H1 (cell line): ENCODE data around the gene ATAD3B. TPM values are rescaled to one million over a fixed set of nuclear protein-coding genes. Genes with fewer than 3 reads are reported as not detected.
A peak's percentile ranks its signal among the peaks of the same experiment; 100 is the strongest.

ENCODE experiments used
- CTCF ChIA-PET: fragments of 300-600 bp; sonication (Branson Sonifier 250); formaldehyde crosslinking; loops from one replicate; lab custom pipeline; 2021; ENCODE audit not compliant: partially characterized antibody; lab: Charles Lee
- POLR2A ChIA-PET: fragments of 300-600 bp; sonication (Branson Sonifier 250); formaldehyde crosslinking; loops from one replicate; lab custom pipeline; 2021; ENCODE audit warnings: inconsistent platforms; ENCODE audit not compliant: partially characterized antibody; lab: Charles Lee
- DNase-seq, 2 experiments: peaks; one replicate each; pipeline versions ENCODE4 v3.0.0 to v3.0.0-alpha.2; 2010 to 2022; ENCODE audit warnings: low spot score in 2 of 2, low read depth in 1 of 2, mixed read lengths in 1 of 2
- FAIRE-seq: peaks from 2 replicates; lab custom pipeline; 2011; peaks lifted over from hg19 to GRCh38; lab: Jason Lieb, UNC
- H2AFZ ChIP-seq: 2 replicates; pipeline ENCODE4 v1.8.1; 2012; ENCODE audit warnings: low read length, inconsistent platforms
- H2AK5ac ChIP-seq: 2 replicates; pipeline ENCODE4 v1.6.1; 2013; ENCODE audit warnings: low read depth, low read length
- H2BK120ac ChIP-seq: replicated peaks from 2 replicates; pipeline ENCODE3; 2013; ENCODE audit warnings: low read depth, low read length, inconsistent platforms
- H2BK12ac ChIP-seq: 2 replicates; pipeline ENCODE4 v1.6.1; 2013; ENCODE audit warnings: low read depth, low read length
- H2BK15ac ChIP-seq: 2 replicates; pipeline ENCODE4 v1.6.1; 2013; ENCODE audit warnings: low read length
- H2BK20ac ChIP-seq: 2 replicates; pipeline ENCODE4 v1.6.1; 2013; ENCODE audit warnings: low read length
- H2BK5ac ChIP-seq: 2 replicates; pipeline ENCODE4 v1.6.1; 2013; ENCODE audit warnings: low read depth, low read length
- H3K14ac ChIP-seq: 2 replicates; pipeline ENCODE4 v1.6.1; 2013; ENCODE audit warnings: inconsistent platforms; ENCODE audit not compliant: insufficient read length
- H3K18ac ChIP-seq: 2 replicates; pipeline ENCODE4 v1.6.1; 2013; ENCODE audit warnings: low read length; ENCODE audit errors: extremely low read depth
- H3K23ac ChIP-seq: 2 replicates; pipeline ENCODE4 v1.6.1; 2013; ENCODE audit warnings: inconsistent platforms; ENCODE audit not compliant: insufficient read length
- H3K23me2 ChIP-seq: 2 replicates; pipeline ENCODE4 v1.6.1; 2013; ENCODE audit warnings: low read depth, low read length
- H3K27ac ChIP-seq: 2 replicates; pipeline ENCODE4 v1.6.1; 2011; ENCODE audit warnings: low read depth, low read length, inconsistent platforms
- H3K27me3 ChIP-seq, 4 experiments: replicated peaks in 1 of 4; 1 replicate in 1 of 4; 2 replicates in 3 of 4; pipeline versions ENCODE4 v1.6.1 to v1.8.1; 2011 to 2013; ENCODE audit warnings: low read length in 3 of 4, mild to moderate bottlenecking in 3 of 4, inconsistent platforms in 2 of 4, mixed read lengths in 2 of 4, moderate library complexity in 1 of 4; ENCODE audit not compliant: control insufficient read depth in 3 of 4, insufficient read depth in 3 of 4; ENCODE audit errors: extremely low read depth in 1 of 4
- H3K36me3 ChIP-seq, 4 experiments: 2 replicates each; pipeline versions ENCODE4 v1.6.1 to v1.8.1; 2011 to 2013; ENCODE audit warnings: mild to moderate bottlenecking in 4 of 4, low read length in 3 of 4, moderate library complexity in 2 of 4, control low read depth in 1 of 4, inconsistent platforms in 1 of 4; ENCODE audit not compliant: insufficient read depth in 4 of 4, control insufficient read depth in 2 of 4
- H3K4ac ChIP-seq: replicated peaks from 2 replicates; pipeline ENCODE3; 2013; ENCODE audit warnings: low read length, low read depth, mixed read lengths, inconsistent platforms; ENCODE audit not compliant: insufficient read length
- H3K4me1 ChIP-seq, 4 experiments: replicated peaks in 1 of 4; 1 replicate in 1 of 4; 2 replicates in 3 of 4; pipeline versions ENCODE4 v1.6.1 to v1.8.1; 2011 to 2013; ENCODE audit warnings: low read length in 3 of 4, inconsistent platforms in 2 of 4, mixed read lengths in 1 of 4; ENCODE audit not compliant: insufficient read depth in 4 of 4, control insufficient read depth in 3 of 4
- H3K4me2 ChIP-seq, 2 experiments: 2 replicates each; pipeline versions ENCODE4 v1.6.1 to v1.8.1; 2011 to 2013; ENCODE audit warnings: low read depth in 2 of 2, low read length in 2 of 2, control low read depth in 1 of 2, inconsistent platforms in 1 of 2, mild to moderate bottlenecking in 1 of 2; ENCODE audit not compliant: insufficient read depth in 1 of 2
- H3K4me3 ChIP-seq, 4 experiments: fragments of 200-600, 300-600 bp in 1 of 4; sonication (generic), shearing (Covaris generic), sonication (Bioruptor Twin) in 1 of 4; 2 replicates each; pipeline versions ENCODE4 v1.5.1 to v1.8.1; 2011 to 2016; ENCODE audit warnings: low read length in 4 of 4, low read depth in 3 of 4, control low read depth in 2 of 4, inconsistent platforms in 2 of 4, mild to moderate bottlenecking in 2 of 4, mixed read lengths in 1 of 4, moderate library complexity in 1 of 4; ENCODE audit not compliant: insufficient read depth in 2 of 4; ENCODE audit errors: extremely low read depth in 1 of 4
- H3K56ac ChIP-seq: replicated peaks from 2 replicates; pipeline ENCODE3; 2013; ENCODE audit warnings: low read depth, mild to moderate bottlenecking, mixed read lengths, low read length, inconsistent platforms; ENCODE audit not compliant: insufficient read length
- H3K79me1 ChIP-seq: 2 replicates; pipeline ENCODE4 v1.6.1; 2013; ENCODE audit warnings: low read depth, low read length, control low read depth
- H3K79me2 ChIP-seq, 2 experiments: 2 replicates each; pipeline versions ENCODE4 v1.6.1 to v1.8.1; 2012 to 2013; ENCODE audit warnings: low read length in 2 of 2, mild to moderate bottlenecking in 2 of 2, inconsistent platforms in 1 of 2; ENCODE audit not compliant: insufficient read depth in 2 of 2, control insufficient read depth in 1 of 2
- H3K9ac ChIP-seq, 4 experiments: replicated peaks in 1 of 4; 1 replicate in 1 of 4; 2 replicates in 3 of 4; pipeline versions ENCODE4 v1.6.1 to v1.8.1; 2011 to 2013; ENCODE audit warnings: low read depth in 3 of 4, low read length in 3 of 4, control low read depth in 2 of 4, mild to moderate bottlenecking in 2 of 4, moderate library complexity in 2 of 4, inconsistent platforms in 1 of 4; ENCODE audit errors: extremely low read depth in 1 of 4
- H3K9me3 ChIP-seq, 2 experiments: 2 replicates each; pipeline versions ENCODE4 v1.6.1 to v1.8.1; 2012 to 2013; ENCODE audit warnings: mild to moderate bottlenecking in 2 of 2, moderate library complexity in 2 of 2, control low read depth in 1 of 2, inconsistent platforms in 1 of 2, low read depth in 1 of 2, low read length in 1 of 2, mixed read lengths in 1 of 2; ENCODE audit not compliant: insufficient read depth in 2 of 2
- H4K20me1 ChIP-seq, 2 experiments: replicated peaks in 1 of 2; 2 replicates each; pipeline versions ENCODE3 to v1.8.1; 2011 to 2013; ENCODE audit warnings: inconsistent platforms in 2 of 2, low read length in 2 of 2, mild to moderate bottlenecking in 1 of 2; ENCODE audit not compliant: insufficient read depth in 2 of 2, control insufficient read depth in 1 of 2
- H4K5ac ChIP-seq: 2 replicates; pipeline ENCODE4 v1.6.1; 2013; ENCODE audit warnings: low read length, low read depth, mixed read lengths, inconsistent platforms; ENCODE audit not compliant: insufficient read length
- H4K8ac ChIP-seq: 2 replicates; pipeline ENCODE4 v1.8.0; 2013; ENCODE audit warnings: mild to moderate bottlenecking, moderate library complexity, low read length, inconsistent platforms; ENCODE audit not compliant: insufficient read depth; ENCODE audit errors: extremely low read depth
- H4K91ac ChIP-seq: replicated peaks from 2 replicates; pipeline ENCODE3; 2013; ENCODE audit warnings: low read length, mixed read lengths, inconsistent platforms; ENCODE audit not compliant: insufficient read length
- BRCA1 ChIP-seq: IDR thresholded peaks from 2 replicates; pipeline ENCODE4 v1.6.1; 2012; ENCODE audit warnings: low read depth, low read length, improper control_type of control experiment
- POLR2AphosphoS5 ChIP-seq: IDR thresholded peaks from 2 replicates; pipeline ENCODE4 v1.6.1; 2011; ENCODE audit warnings: low read depth, low read length
- WGBS, 2 experiments: shearing (Covaris generic) in 1 of 2; methylation state at CpG; one replicate each; pipeline versions ENCODE4 v1.1.6 to v1.1.7; 2013 to 2015; ENCODE audit warnings: low lambda C conversion rate in 2 of 2, mixed read lengths in 2 of 2, inconsistent platforms in 1 of 2, low coverage in 1 of 2, missing lambda C conversion rate in 1 of 2; ENCODE audit not compliant: insufficient replicate concordance in 2 of 2, insufficient coverage in 1 of 2, insufficient read length in 1 of 2; ENCODE audit errors: extremely low coverage in 1 of 2, missing lambda C conversion rate in 1 of 2; 5-methylcytosine and 5-hydroxymethylcytosine counted together
- polyA plus RNA-seq, 7 experiments: library from polyadenylated mRNA; depleted of rRNA in 3 of 7; stranded (reverse) in 5 of 7; unstranded in 2 of 7; fragments of >200 nt in 5 of 7; fragments of 200-250 nt in 2 of 7; gene quantifications; 1 replicate in 5 of 7; 2 replicates in 1 of 7; 4 replicates in 1 of 7; pipeline versions ENCODE4 v1.2.1 to v1.2.3, GENCODE V29; 2011 to 2013; ENCODE audit warnings: missing spikeins in 2 of 7, mixed read lengths in 2 of 7
- total RNA-seq: library from RNA; stranded (reverse); fragmentation: NEBNext Ultra II Directional; extraction: Animal tissue kit (Norgen Biotek cat#: 25700); gene quantifications from 2 replicates; pipeline ENCODE4 v1.2.1, GENCODE V29; 2021

The ATAD3B gene
- total and polyA plus RNA-seq, 2 of the 8 experiments (the other 6 are each of a cell fraction or from before 2014, with no cell fraction given) = 31.3 to 63.0 TPM

DNA sequence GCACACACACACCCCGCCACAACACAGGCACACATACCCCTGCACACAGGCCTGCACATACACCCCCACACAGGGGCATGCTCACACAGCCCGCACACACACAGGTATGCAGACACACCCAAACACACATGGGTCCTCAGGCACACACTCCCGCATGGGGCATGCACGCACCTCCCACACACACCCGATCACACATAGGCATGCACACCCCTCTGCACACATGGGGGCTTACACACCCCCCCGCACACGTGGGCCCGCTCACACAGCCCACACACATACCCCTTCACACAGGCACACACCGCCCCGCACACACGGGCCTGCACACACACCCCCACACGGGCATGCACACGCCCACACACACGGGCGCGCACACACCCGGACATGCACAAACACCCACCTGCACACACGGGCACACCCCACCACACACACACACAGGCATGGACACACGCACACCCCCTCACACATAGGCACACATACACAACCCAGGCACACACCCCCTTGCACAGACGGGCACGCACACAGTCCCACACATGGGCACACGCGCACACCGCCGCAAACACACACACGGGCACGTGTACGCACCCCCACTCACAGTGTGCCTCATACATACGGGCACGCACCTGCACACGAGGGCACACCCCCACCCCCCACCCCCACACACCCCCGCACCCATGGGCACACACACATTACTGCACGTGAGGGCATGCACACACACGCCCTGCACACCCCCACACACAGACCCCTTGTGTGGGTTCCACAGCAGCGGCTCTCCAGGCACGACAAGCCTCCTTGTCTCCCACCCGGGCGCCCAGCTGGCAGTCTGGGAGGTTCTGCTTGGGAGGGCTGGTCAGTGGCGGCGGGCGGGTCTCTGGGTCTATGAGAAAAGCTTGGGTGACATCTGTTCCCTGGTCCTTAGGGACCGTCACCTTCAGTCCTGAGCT is 8.3 kb downstream of the ATAD3B start:
- Histone ChIP-seq H2BK5ac (no peak overlapping the region), H3K36me3 (peaks cover 13 to 46% (median 33%) of the 10 kb centered on the region in 4 experiments), H3K18ac (no peak overlapping the region), H2BK12ac (no peak overlapping the region), H2BK20ac (no peak overlapping the region), H3K4ac (no peak overlapping the region), H3K4me3 (no peak overlapping the region), H2AK5ac (no peak overlapping the region), H2BK120ac (no peak overlapping the region), H4K5ac (no peak overlapping the region), H3K27me3 (no peaks in the 10 kb centered on the region), H3K9me3 (no peaks in the 10 kb centered on the region), H3K4me1 (no peaks in the 10 kb centered on the region; a peak in 1 of 7 replicates), H3K56ac (no peak overlapping the region), H2BK15ac (no peak overlapping the region), H3K9ac (no peak overlapping the region), H3K27ac (no peak overlapping the region), H3K79me1 (0 out of 2 replicates have a peak, but pooled peaks cover 3% of the 10 kb centered on the region), H2AFZ (no peak overlapping the region), H4K8ac (peak overlapping the region; percentile 51; the same call in 1 of the 2 replicates), H3K79me2 (peaks cover 0 to 7% of the 10 kb centered on the region in 2 experiments; a peak in 3 of 4 replicates), H3K23me2 (no peaks in the 10 kb centered on the region; the same call in 1 of the 2 replicates), H3K23ac (no peak overlapping the region), H3K4me2 (no peak overlapping the region), H3K14ac (no peak overlapping the region), H4K20me1 (peaks cover 0 to 12% of the 10 kb centered on the region in 2 experiments), H4K91ac (no peak overlapping the region)
- FAIRE-seq = no peak
- DNase-seq = no peak
- TF ChIP-seq POLR2AphosphoS5 (0 out of 2 replicates have a peak, but pooled peaks have one; percentile 14), BRCA1 (no peak)
- ChIA-PET POLR2A (no interaction called here), CTCF (interaction anchor here (0.8 kb wide), 1 partner anchor 25 kb away, joined by 3 read pairs; no protein-coding TSS in a partner anchor)
- WGBS, 2 experiments = 93% methylated on average over 26 of the region's 42 CpGs; no CpG with 5 or more reads in 1 of the 2 experiments
